ENCODE data around the gene KCTD4. TPM values are rescaled to one million over a fixed set of nuclear protein-coding genes. Genes with fewer than 3 reads are reported as not detected.

KCTD4 gene
- total RNA-seq: 0.13 and 0.50 TPM in 2 replicates

DNA sequence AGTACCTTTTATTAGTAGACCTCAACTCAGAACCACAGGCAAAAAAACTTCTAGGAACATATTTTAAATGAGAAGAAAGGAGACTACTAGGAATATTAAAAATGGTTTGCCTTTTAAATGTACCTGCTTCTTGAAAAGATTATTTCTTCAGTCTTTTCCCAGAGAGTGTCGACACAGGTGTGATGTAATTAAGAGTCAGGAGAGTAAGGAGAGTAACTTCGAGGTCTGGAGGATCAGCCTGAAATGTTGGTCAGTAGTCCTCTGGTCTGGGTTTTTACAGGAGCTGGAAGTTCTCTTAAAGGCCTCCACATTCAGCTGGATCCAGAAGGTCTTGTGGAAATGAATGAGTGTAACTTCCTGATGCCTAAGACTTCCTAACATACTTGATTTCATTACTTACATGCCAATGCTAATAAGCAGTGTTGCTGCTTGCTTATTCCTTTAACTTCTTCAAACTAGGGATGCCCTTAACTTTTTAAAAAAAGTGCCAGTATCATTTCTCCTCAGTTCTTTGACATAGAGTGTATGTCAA is at the start of gene KCTD4:
Gene KCTD4 (minus strand): TSS at position 345 of the 532 bp plus-strand sequence. CDS start 6,478 bp downstream, outside the sequence.

Other genes starting within 250 kb of the KCTD4 start
- 1.7 and 2.1 TPM in 2 replicates for gene NUFIP1, start 211.6 kb downstream of the KCTD4 start, total RNA-seq
- gene GPALPP1, start 211.5 kb downstream of the KCTD4 start, total RNA-seq: 22.6 and 26.5 TPM in 2 replicates
- gene GTF2F2, start 80.5 kb downstream of the KCTD4 start, total RNA-seq: 15.2 and 17.1 TPM in 2 replicates
- 3,657 and 4,726 TPM in 2 replicates for gene TPT1, start 140.1 kb upstream of the KCTD4 start, total RNA-seq
- 18.0 and 25.1 TPM in 2 replicates for gene SLC25A30, start 217.3 kb upstream of the KCTD4 start, total RNA-seq

Measured in aortic smooth muscle cell (primary cell).